ELF-1 (cell line): Measurements from ENCODE around the gene WDSUB1.
A peak's percentile ranks its signal among the peaks of the same experiment; 100 is the strongest.

Source experiments
- DNase-seq: peaks from one replicate; pipeline ENCODE4 v3.0.0-alpha.2; 2016; ENCODE audit warnings: low read depth, low spot score

Gene WDSUB1

GRCh38 chr2:159225025-159226016 lies 61.2 kb downstream of the WDSUB1 start:
- no peak for DNase-seq

- DNase-seq = no peak
Observed at GRCh38 chr2:159224061-159224813, 62.3 kb downstream of the WDSUB1 start.

DNA sequence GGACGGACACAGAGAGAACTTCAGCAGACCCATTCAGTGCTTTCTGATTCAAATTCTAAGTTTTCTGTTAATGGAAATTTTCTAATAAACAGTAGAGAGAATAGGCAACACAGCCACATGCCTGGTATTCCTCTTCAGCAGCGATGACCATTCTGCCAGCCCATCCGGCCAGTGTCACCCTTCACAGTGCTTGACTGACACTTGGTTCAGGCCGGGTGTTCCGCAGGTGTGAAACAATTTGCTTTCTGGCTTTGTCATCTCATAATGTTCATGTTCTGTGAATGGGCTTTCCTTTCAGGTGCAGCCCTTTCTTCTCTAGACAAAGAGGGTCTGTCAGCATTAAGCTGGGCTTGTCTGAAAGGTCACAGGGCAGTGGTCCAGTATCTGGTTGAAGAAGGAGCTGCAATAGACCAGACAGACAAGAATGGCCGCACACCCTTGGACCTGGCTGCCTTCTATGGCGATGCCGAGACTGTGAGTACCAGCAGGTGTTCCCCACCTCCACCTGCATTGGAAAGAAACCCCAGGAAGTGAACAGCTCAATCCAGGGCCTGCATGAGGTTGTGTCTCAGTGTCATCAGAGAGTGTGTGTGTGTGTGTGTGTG lies 67.0 kb downstream of the WDSUB1 start:
- DNase-seq = no peak

GRCh38 chr2:159218389-159218788 lies 68.1 kb downstream of the WDSUB1 start:
- no peak for DNase-seq

DNA sequence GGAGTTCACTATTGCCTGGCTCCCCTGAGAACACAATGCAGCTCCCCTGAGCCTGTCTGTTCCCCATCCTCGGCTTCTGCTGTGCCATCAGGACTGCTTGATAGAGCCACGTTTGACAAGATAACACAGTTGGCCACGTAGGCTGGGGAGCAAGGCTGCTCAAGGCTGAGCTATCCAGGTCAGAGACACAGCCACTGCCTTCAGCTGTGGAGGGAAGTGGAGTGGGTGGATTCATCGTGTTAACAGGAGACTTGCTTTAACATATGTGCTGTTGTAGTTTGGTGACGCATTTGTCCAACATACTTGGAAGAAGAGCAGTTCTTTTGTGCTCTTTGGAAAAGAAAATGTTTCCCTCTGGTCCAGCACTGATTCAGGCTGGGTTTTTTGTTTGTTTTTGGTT lies 68.8 kb downstream of the WDSUB1 start:
- DNase-seq = no peak

DNA sequence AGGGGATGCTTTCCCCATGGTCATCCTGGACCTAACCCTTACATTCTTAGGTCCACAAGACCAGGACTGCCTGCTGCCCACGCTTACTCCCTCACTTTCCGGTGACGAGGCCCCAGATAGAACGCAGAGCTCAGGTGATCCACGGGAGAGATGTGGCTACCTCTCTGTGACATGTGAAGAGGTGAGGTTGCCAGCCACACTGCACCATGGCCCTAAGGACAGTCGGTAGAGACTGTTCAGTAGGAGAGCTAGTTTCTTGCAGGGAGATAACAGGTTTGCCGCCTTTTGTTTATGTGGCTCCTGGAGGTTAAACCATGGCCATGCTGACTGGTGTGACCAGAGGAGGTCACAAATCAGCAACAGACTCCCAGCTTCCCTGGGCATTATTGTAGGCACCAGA lies 71.4 kb downstream of the WDSUB1 start:
- no peak for DNase-seq

DNA sequence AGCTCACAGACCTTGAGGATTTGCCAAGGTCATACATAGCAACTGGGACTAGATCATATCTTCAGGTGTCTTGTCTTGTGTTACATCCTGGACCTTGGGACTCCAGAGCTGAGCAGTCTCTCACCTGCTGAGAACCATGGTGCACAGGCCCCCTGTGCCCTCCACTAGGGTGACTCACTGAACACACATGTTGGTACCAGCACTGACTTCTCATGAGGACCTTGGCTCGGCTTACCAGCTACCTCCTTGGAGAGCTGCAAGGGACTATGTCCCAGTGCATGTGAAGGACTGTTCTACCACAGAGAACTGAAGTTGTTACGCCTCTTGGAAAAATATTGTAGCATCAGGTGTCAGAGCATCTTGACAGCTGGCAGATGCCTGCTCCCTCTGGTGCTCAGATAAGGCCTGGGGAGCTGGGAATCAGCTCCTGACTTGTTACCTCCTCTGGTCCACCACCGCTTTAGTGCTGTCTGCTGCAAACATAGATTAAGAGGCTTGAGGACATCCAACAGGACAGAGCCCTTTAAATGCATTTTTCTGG lies 72.1 kb downstream of the WDSUB1 start:
- no peak for DNase-seq

- no peak for DNase-seq
Observed at GRCh38 chr2:159213296-159213695, 73.2 kb downstream of the WDSUB1 start.

- DNase-seq = peak; percentile 88
Observed at GRCh38 chr2:159211447-159212396, 74.8 kb downstream of the WDSUB1 start.

GRCh38 chr2:159209341-159210306 lies 76.9 kb downstream of the WDSUB1 start:
- no peak for DNase-seq

GRCh38 chr2:159208438-159208837 lies 78.1 kb downstream of the WDSUB1 start:
- DNase-seq = no peak

DNA sequence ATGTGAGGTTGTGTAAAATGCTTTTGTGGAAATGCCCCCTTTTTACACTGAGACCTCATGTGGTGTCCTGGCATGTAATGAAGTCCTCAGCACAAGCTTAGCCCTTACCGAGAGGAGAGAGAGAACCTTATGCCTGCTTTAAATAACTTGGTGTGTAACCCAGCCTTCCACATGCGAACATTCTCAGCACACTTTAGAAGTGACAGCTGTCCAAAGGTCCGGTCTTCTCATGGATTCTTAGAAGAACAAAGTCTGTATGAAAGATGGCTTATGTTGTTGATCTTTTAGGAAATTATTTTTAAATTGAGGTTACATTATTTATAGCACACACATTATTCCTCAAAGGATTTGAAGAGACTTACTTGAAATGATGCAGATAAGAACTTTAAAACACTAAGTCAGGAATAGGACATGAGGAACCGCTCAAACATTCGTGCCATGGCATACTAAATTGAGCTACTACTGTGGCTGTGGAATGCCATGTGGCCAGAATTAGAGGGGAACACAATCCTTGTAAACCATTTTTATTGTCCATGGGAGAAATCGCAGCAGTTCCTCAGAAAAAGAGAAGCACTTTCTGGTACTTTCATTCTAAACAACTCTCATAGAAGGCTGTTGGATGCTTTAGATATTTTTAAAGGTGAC lies 79.6 kb downstream of the WDSUB1 start:
- no peak for DNase-seq

- no peak for DNase-seq
Observed at GRCh38 chr2:159204381-159205144, 81.9 kb downstream of the WDSUB1 start.

DNA sequence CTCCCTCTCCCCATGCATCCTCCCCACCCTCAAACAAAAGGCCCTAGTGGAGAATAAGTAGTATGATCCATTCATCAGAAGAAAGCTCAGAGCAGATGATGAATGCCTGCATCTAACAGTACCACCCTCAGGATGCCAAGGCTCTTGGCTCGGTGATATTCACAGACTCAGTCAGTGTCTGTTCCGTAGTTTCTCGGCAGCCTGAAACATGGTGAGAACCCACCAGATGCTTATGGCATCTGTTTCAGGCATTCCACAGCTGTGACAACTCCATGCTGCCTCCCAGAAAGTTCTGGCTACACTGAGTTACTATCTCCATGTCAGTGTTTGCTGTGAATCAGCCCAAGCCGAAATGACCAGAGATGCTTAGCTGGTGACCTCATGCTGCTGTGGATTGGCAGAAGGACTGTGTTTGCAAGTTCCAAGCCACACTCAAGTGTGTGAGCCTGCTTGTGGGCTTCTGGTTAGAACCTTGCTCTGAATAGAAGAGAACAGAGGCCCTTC lies 83.9 kb downstream of the WDSUB1 start:
- peak; percentile 78 for DNase-seq

DNA sequence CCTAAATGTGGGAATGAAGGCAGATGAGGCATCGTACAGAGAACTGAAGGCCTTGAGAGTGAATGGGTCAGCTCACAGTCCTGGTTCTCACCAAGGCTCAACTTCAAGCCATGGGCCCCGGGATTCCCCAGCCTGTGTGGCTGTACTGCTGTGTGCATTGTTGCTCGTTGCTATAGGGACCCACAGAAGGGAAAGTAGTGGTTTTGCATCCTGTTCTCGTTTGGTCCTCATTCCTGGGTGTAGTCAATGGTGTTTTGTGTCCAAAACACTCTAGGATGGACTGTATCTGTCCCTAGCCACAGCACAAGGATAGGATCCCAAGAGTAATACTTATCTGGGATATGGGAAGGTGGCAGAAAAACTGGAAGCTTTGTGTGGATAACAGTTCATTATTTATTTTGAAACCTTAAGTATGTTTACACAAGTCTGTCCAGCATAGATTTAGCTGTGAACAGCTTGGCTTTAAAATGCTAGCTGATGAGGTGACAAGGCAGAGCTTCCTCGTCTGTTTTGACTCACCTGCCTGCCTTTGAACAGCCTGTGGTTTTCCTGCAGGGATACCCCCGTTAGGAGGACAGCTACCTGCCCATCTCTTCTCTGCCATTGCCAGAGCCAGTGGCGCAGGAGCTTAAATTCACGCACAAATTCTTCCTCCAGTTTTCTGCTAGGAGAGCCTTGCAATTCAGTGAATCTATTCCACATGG lies 85.0 kb downstream of the WDSUB1 start:
- no peak for DNase-seq

- no peak for DNase-seq
Observed at GRCh38 chr2:159200498-159200897, 86.0 kb downstream of the WDSUB1 start.

- DNase-seq = no peak
Observed at GRCh38 chr2:159199761-159200465, 86.6 kb downstream of the WDSUB1 start.
